H9 (cell line): ENCODE measurements around the gene THSD4. TPM values are rescaled to one million over a fixed set of nuclear protein-coding genes. Genes with fewer than 3 reads are reported as not detected.

Source experiments
- DNase-seq: peaks from one replicate; pipeline ENCODE4 v3.0.0-alpha.2; 2017
- H2AFZ ChIP-seq: one replicate; pipeline ENCODE4 v1.6.1; 2013; ENCODE audit warnings: mild to moderate bottlenecking, low read length, control low read depth, moderate library complexity
- H2AK5ac ChIP-seq: 2 replicates; pipeline ENCODE4 v1.6.1; 2013; ENCODE audit warnings: low read length, control low read depth, mixed read lengths; ENCODE audit not compliant: insufficient read length
- H2BK120ac ChIP-seq: one replicate; pipeline ENCODE4 v1.6.1; 2013; ENCODE audit warnings: low read depth, mild to moderate bottlenecking, low read length, control low read depth, inconsistent platforms; ENCODE audit not compliant: poor library complexity, severe bottlenecking
- H2BK12ac ChIP-seq: 2 replicates; pipeline ENCODE4 v1.6.1; 2013; ENCODE audit warnings: low read length, control low read depth, mixed read lengths, low read depth; ENCODE audit not compliant: insufficient read length
- H2BK15ac ChIP-seq: 2 replicates; pipeline ENCODE4 v1.6.1; 2013; ENCODE audit warnings: low read depth, low read length, control low read depth
- H2BK20ac ChIP-seq: one replicate; pipeline ENCODE4 v1.6.1; 2013; ENCODE audit warnings: low read depth, mild to moderate bottlenecking, low read length, control low read depth, inconsistent platforms; ENCODE audit not compliant: poor library complexity, severe bottlenecking
- H2BK5ac ChIP-seq: 2 replicates; pipeline ENCODE4 v1.6.1; 2013; ENCODE audit warnings: low read length, control low read depth, mixed read lengths; ENCODE audit not compliant: insufficient read length
- H3K14ac ChIP-seq: 2 replicates; pipeline ENCODE4 v1.6.1; 2013; ENCODE audit warnings: low read length, control low read depth; ENCODE audit not compliant: insufficient read depth
- H3K18ac ChIP-seq: 2 replicates; pipeline ENCODE4 v1.6.1; 2013; ENCODE audit warnings: low read depth, mild to moderate bottlenecking, mixed read lengths, low read length, control low read depth; ENCODE audit not compliant: insufficient read length
- H3K23ac ChIP-seq: 2 replicates; pipeline ENCODE4 v1.6.1; 2013; ENCODE audit warnings: low read length, control low read depth, mixed read lengths, low read depth; ENCODE audit not compliant: insufficient read length
- H3K23me2 ChIP-seq: 2 replicates; pipeline ENCODE4 v1.6.1; 2013; ENCODE audit warnings: low read depth, mild to moderate bottlenecking, mixed read lengths, low read length, control low read depth; ENCODE audit not compliant: insufficient read length, poor library complexity, severe bottlenecking
- H3K27ac ChIP-seq: 2 replicates; pipeline ENCODE4 v1.5.1; 2013; ENCODE audit warnings: low read length, control low read depth, mixed read lengths, low read depth; ENCODE audit not compliant: insufficient read length
- H3K27me3 ChIP-seq: 2 replicates; pipeline ENCODE4 v1.6.1; 2013; ENCODE audit warnings: low read length, control low read depth, inconsistent platforms; ENCODE audit not compliant: insufficient read depth
- H3K4ac ChIP-seq: 2 replicates; pipeline ENCODE4 v1.6.1; 2013; ENCODE audit warnings: low read depth, mild to moderate bottlenecking, control low read depth, inconsistent platforms, low read length, moderate library complexity
- H3K4me1 ChIP-seq: 2 replicates; pipeline ENCODE4 v1.6.1; 2013; ENCODE audit warnings: low read length, control low read depth, inconsistent platforms; ENCODE audit not compliant: insufficient read depth
- H3K4me2 ChIP-seq: 2 replicates; pipeline ENCODE4 v1.6.1; 2013; ENCODE audit warnings: low read length, control low read depth, mixed read lengths; ENCODE audit not compliant: insufficient read length, insufficient read depth
- H3K56ac ChIP-seq: 2 replicates; pipeline ENCODE4 v1.6.1; 2013; ENCODE audit warnings: low read depth, mild to moderate bottlenecking, mixed read lengths, low read length, control low read depth; ENCODE audit not compliant: insufficient read length
- H3K79me1 ChIP-seq: 2 replicates; pipeline ENCODE4 v1.6.1; 2013; ENCODE audit warnings: low read depth, mild to moderate bottlenecking, moderate library complexity, low read length, control low read depth, inconsistent platforms; ENCODE audit not compliant: insufficient read depth, poor library complexity, severe bottlenecking
- H3K79me2 ChIP-seq: 2 replicates; pipeline ENCODE4 v1.6.1; 2013; ENCODE audit warnings: low read length, control low read depth, inconsistent platforms; ENCODE audit not compliant: insufficient read depth
- H3K9ac ChIP-seq: 2 replicates; pipeline ENCODE4 v1.6.1; 2013; ENCODE audit warnings: low read length, control low read depth, mixed read lengths; ENCODE audit not compliant: insufficient read length; ENCODE audit errors: extremely low read depth
- H3K9me3 ChIP-seq: one replicate; pipeline ENCODE4 v1.6.1; 2013; ENCODE audit warnings: low read depth, low read length, inconsistent platforms; ENCODE audit not compliant: control insufficient read depth
- H3T11ph ChIP-seq: one replicate; pipeline ENCODE4 v1.6.1; 2013; ENCODE audit warnings: mild to moderate bottlenecking, low read length, control low read depth, inconsistent platforms
- H4K20me1 ChIP-seq: one replicate; pipeline ENCODE4 v1.6.1; 2013; ENCODE audit not compliant: control insufficient read depth, insufficient read length, insufficient read depth
- H4K5ac ChIP-seq: 2 replicates; pipeline ENCODE4 v1.6.1; 2013; ENCODE audit warnings: low read depth, mild to moderate bottlenecking, mixed read lengths, low read length, control low read depth; ENCODE audit not compliant: insufficient read length
- H4K8ac ChIP-seq: replicated peaks from 2 replicates; pipeline ENCODE4 v1.6.1; 2013; ENCODE audit warnings: low read length, control low read depth, mixed read lengths, low read depth; ENCODE audit not compliant: insufficient read length
- H4K91ac ChIP-seq: 2 replicates; pipeline ENCODE4 v1.6.1; 2013; ENCODE audit warnings: low read depth, mild to moderate bottlenecking, moderate library complexity, mixed read lengths, low read length, control low read depth; ENCODE audit not compliant: insufficient read length
- H3K27ac Mint-ChIP-seq, 3 experiments: 2 replicates in 2 of 3; 3 replicates in 1 of 3; pipeline ENCODE4 v1.8.0; 2020 to 2021; ENCODE audit warnings: mixed read lengths in 3 of 3, mild to moderate bottlenecking in 1 of 3, moderate library complexity in 1 of 3
- H3K27me3 Mint-ChIP-seq: 2 replicates; pipeline ENCODE4 v1.8.0; 2021; ENCODE audit warnings: low read depth, mild to moderate bottlenecking, moderate library complexity, mixed read lengths
- H3K36me3 Mint-ChIP-seq, 3 experiments: 2 replicates in 2 of 3; 3 replicates in 1 of 3; pipeline ENCODE4 v1.8.0; 2020 to 2021; ENCODE audit warnings: low read depth in 3 of 3, mixed read lengths in 3 of 3; ENCODE audit not compliant: insufficient read depth in 1 of 3
- H3K4me1 Mint-ChIP-seq, 2 experiments: 2 replicates each; pipeline ENCODE4 v1.8.0; 2020; ENCODE audit warnings: mixed read lengths in 2 of 2
- H3K4me3 Mint-ChIP-seq, 2 experiments: 2 replicates in 1 of 2; 3 replicates in 1 of 2; pipeline ENCODE4 v1.8.0; 2020 to 2021; ENCODE audit warnings: mild to moderate bottlenecking in 2 of 2, mixed read lengths in 2 of 2, moderate library complexity in 1 of 2
- H3K9me3 Mint-ChIP-seq, 2 experiments: 2 replicates in 1 of 2; 3 replicates in 1 of 2; pipeline ENCODE4 v1.8.0; 2020; ENCODE audit warnings: mild to moderate bottlenecking in 2 of 2, mixed read lengths in 2 of 2, moderate library complexity in 1 of 2
- total RNA-seq: library from RNA; stranded (reverse); gene quantifications from 2 replicates; pipeline ENCODE4 v1.2.1, GENCODE V29; 2021
- TF ChIP-seq, protein P1 (sequence below): fragments of 200-600 bp; sonication (generic); conservative IDR thresholded peaks from 3 replicates; pipeline ENCODE4 v1.8.0; 2021; ENCODE audit warnings: antibody characterized with exemption, mild to moderate bottlenecking

The THSD4 gene
- total RNA-seq, 1 experiment from 2014 or later: 5.5 TPM

DNA sequence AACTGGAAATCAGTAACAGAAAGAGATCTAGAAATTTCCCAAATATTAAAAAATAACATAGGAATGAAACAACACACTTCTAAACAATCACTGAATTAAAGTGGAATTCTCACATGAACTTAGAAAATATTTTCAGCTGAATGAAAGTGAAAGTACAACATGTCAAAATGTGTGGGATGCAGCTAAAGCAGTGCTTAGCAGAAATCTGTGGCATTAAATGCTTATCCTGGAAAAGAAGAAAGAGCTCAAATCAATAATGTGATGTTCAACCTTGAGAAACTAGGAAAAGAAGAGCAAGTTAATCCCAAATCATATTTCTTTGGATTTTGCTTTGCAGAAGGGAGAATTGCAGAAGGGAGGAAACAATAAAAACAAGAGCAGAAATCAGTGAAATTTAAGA is 596.9 kb downstream of the THSD4 start:
- H4K91ac ChIP-seq: no peak overlapping the region
- H2BK15ac ChIP-seq: no peak overlapping the region
- H2BK12ac ChIP-seq: no peak overlapping the region
- no peak overlapping the region for H3T11ph ChIP-seq
- no peaks in the 10 kb centered on the region for H3K9me3 ChIP-seq
- H4K5ac ChIP-seq: no peak overlapping the region
- no peak overlapping the region for H3K4me2 ChIP-seq
- no peaks in the 10 kb centered on the region for H3K23me2 ChIP-seq
- no peak overlapping the region for H3K56ac ChIP-seq
- Mint-ChIP-seq H3K27me3 (no peaks in the 10 kb centered on the region), H3K4me1 (0 out of 4 replicates have a peak, but pooled peaks cover 0 to 6% of the 10 kb centered on the region in 2 experiments), H3K9me3 (no peaks in the 10 kb centered on the region), H3K4me3 (no peak overlapping the region), H3K36me3 (no peaks in the 10 kb centered on the region), H3K27ac (no peak overlapping the region)
- H2BK5ac ChIP-seq: no peak overlapping the region
- no peaks in the 10 kb centered on the region for H4K20me1 ChIP-seq
- no peak overlapping the region for H3K27ac ChIP-seq
- no peak for DNase-seq
- H3K79me2 ChIP-seq: no peaks in the 10 kb centered on the region
- no peak overlapping the region for H2BK20ac ChIP-seq
- H3K79me1 ChIP-seq: no peaks in the 10 kb centered on the region
- H3K23ac ChIP-seq: no peak overlapping the region
- no peak overlapping the region for H3K14ac ChIP-seq
- TF ChIP-seq, protein P1, sequence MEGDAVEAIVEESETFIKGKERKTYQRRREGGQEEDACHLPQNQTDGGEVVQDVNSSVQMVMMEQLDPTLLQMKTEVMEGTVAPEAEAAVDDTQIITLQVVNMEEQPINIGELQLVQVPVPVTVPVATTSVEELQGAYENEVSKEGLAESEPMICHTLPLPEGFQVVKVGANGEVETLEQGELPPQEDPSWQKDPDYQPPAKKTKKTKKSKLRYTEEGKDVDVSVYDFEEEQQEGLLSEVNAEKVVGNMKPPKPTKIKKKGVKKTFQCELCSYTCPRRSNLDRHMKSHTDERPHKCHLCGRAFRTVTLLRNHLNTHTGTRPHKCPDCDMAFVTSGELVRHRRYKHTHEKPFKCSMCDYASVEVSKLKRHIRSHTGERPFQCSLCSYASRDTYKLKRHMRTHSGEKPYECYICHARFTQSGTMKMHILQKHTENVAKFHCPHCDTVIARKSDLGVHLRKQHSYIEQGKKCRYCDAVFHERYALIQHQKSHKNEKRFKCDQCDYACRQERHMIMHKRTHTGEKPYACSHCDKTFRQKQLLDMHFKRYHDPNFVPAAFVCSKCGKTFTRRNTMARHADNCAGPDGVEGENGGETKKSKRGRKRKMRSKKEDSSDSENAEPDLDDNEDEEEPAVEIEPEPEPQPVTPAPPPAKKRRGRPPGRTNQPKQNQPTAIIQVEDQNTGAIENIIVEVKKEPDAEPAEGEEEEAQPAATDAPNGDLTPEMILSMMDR: no peak
- H4K8ac ChIP-seq: no peak overlapping the region
- H3K4me1 ChIP-seq: no peaks in the 10 kb centered on the region
- H2AK5ac ChIP-seq: no peak overlapping the region
- H3K27me3 ChIP-seq: no peaks in the 10 kb centered on the region
- no peak overlapping the region for H3K9ac ChIP-seq
- no peak overlapping the region for H3K18ac ChIP-seq
- H2BK120ac ChIP-seq: no peak overlapping the region
- H3K4ac ChIP-seq: no peak overlapping the region
- H2AFZ ChIP-seq: no peak overlapping the region
